HTERT RPE-1 (cell line): Measurements from ENCODE around the gene LEMD2.
"Not testable (repeated sequence)": the region's sequence is repeated elsewhere in the genome, so short reads cannot be mapped to it uniquely, and the experiment has no call there.

Source experiments
- in situ Hi-C: fragments of 300-500 bp; cut with MboI; formaldehyde crosslinking; loops from 4 replicates; pipeline ENCODE4 v1.14.3; 2020; ENCODE audit warnings: low sequenced_read_pairs

Gene LEMD2

GRCh38 chr6:33788694-33789549 lies at the start of gene LEMD2:
TSS of gene LEMD2 (minus strand) at chr6:33789130. CDS start at chr6:33789116, 14 bp downstream.
- in situ Hi-C loops = no loop called here

DNA sequence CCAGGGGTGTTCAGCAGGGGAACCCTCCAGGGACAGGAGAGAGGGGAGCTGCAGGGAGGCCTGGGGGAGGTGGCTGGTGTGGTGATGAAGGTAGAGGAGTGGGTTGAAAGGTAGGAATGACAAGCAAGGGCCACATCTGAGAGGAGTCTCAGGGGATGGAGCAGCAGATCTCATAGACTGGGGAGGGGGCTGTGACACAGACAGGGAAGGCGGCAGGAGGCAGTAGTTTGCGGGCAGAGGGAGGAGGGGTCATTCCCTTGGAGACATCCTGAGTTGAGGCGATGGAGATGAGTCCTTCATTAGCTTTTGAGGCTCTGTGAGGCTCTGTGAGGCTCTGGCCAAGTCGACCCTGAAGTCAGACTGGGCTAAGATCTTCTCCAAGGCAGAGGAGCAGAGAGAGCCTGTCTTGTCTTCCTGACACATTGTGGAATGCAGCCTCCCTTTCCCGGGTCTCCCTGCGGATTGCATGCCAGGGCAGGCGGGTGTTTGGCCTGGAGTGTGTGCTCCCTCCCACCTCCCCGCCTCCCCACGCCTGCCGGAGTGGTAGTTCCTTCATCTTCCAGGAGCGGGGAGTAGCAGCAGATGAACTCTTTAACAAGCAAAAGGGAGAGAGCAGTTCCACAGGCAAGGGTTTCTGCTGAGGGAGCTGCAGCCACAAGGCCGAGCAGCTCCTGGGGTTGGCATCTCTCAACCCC lies 49.2 kb upstream of the LEMD2 start:
- in situ Hi-C loops = no loop called here

GRCh38 chr6:33836806-33837469 lies 48.0 kb upstream of the LEMD2 start:
- in situ Hi-C loops = no loop called here

DNA sequence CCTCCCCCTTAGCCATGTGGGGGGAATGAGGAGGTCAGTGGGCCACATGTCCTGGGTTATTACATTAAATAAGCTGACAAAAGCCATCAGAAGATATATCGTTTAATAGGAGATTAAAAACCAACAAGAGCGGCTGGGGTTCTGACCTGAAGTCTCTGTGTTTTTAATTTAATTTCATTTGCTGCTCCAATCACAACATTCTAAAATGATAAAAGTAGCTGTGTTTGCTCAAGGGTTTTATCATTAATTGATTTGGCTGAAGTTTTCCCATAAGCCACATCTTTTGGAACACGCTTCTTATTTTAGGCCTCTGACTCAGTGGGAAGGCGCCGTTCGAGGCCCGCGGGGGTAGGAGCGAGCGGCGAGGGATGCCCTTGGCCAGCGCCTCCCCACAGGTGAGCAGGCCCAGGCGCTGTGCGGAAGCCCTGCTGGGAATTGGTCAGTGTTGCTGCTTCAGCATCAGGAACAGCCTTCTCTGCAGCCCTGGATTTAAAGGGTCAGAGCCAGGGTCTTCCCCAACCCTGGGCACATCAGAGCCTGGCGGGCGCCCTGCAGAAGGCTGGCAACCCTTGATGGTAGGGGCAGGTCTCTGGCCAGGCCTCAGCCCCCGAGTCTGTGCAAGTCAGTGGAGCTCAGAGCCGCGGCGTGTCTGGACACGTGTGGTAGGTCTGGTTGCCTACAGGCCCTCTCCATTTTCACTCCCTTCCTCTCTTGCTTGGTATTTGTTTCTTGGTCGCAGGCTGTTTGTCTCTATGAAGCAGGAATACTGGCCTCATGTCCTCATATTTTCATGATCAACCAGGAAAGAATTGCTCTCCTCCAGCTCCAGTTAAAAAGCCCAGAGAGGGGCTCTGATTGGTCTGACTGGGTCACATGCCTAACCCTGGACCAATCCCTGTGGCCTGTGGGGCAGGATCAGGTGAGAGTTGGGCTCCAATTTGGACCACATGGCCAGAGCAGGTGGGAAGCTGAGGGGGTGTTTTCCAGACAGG lies 45.8 kb upstream of the LEMD2 start:
- in situ Hi-C loops = no loop called here

DNA sequence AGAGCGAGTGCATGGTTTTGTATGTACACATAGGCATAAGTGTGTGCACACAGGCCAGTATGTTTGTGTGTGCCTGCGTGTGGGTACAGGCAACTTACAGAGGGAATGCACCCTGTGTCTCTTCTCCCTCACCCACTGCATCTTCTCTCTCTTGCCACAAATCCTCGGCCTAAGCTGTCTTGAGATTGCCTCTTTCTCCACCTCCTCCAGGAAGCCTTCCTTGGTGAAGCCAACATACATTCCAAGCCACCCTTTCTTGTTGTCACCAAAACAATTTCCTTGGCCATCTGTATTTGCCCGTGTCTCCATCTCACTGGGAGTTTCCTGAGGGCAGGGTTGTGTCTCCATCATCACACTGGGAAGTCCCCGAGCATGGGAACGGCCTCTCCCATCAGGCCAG lies 44.7 kb upstream of the LEMD2 start:
- in situ Hi-C loops = no loop called here

DNA sequence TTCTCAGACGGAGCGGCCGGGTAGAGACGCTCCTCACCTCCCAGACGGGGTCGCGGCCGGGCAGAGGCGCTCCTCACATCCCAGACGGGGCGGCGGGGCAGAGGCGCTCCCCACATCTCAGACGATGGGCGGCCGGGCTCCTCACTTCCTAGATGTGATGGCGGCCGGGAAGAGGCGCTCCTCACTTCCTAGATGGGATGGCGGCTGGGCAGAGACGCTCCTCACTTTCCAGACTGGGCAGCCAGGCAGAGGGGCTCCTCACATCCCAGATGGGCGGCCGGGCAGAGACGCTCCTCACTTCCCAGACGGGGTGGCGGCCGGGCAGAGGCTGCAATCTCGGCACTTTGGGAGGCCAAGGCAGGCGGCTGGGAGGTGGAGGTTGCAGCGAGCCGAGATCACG lies 43.9 kb upstream of the LEMD2 start:
- in situ Hi-C loops = not testable (repeated sequence)

DNA sequence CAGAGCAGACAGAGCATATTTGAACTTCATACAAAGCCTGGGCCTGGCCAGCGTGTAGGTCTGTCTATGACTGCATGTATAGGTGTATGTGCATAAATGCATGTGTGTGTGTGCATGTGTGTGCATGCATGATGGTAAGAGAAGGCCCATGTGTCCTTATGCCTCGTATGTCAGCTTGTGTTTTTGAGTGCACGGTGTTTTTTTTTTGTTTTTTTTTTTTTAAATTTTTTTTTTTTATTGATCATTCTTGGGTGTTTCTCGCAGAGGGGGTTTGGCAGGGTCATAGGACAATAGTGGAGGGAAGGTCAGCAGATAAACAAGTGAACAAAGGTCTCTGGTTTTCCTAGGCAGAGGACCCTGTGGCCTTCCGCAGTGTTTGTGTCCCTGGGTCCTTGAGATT lies 42.8 kb upstream of the LEMD2 start:
- in situ Hi-C loops = not testable (repeated sequence)

GRCh38 chr6:33830635-33831240 lies 41.8 kb upstream of the LEMD2 start:
- in situ Hi-C loops = no loop called here

DNA sequence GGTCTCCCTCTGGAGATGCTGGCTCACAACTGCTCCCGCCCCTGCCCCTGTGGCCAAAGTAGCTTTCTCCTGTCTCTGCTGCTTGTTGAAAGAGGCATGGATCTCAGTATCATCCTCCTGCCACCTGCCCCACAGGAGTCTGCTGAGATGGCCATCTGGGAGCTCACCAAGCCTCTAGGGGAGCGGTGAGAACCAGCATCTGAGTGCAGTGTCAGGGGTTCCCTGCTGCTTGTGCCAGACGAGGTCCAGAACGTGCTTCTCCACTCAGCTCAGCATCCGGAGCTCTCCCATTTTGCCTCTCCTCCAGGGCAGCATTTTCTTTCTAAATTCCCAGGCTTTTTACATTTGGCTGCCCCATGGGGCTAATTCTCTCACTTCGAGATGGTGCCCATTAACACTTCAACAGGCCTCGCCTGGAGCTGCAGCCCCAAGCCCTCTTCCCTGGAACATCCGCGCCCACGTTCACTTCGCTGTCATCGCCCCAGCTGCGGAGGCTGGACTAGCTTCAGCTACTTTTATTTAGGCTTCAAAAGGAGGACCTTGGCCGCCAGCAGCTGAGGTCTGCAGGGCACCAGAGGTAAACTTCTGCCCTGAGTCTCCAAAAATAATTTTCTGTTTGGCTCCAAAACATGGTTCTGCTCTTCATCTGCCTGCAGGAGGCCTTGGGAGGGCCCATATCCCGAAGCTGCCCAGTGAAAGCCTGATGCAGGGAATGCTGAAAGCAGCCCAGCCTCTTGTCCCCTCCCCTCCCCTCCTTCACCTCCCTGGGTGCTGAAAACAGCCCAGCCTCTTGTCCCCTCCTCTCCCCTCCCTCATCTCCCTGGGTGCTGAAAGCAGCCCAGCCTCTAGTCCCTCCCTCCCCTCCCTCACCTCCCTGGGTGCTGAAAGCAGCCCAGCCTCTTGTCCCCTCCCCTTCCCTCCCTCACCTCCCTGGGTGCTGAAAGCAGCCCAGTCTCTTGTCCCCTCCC lies 40.1 kb upstream of the LEMD2 start:
- in situ Hi-C loops = no loop called here

- in situ Hi-C loops = no loop called here
Observed at GRCh38 chr6:33828452-33828763, 39.5 kb upstream of the LEMD2 start.

- in situ Hi-C loops = no loop called here
Observed at GRCh38 chr6:33827546-33828451, 38.9 kb upstream of the LEMD2 start.

- in situ Hi-C loops = no loop called here
Observed at GRCh38 chr6:33826537-33826936, 37.6 kb upstream of the LEMD2 start.

DNA sequence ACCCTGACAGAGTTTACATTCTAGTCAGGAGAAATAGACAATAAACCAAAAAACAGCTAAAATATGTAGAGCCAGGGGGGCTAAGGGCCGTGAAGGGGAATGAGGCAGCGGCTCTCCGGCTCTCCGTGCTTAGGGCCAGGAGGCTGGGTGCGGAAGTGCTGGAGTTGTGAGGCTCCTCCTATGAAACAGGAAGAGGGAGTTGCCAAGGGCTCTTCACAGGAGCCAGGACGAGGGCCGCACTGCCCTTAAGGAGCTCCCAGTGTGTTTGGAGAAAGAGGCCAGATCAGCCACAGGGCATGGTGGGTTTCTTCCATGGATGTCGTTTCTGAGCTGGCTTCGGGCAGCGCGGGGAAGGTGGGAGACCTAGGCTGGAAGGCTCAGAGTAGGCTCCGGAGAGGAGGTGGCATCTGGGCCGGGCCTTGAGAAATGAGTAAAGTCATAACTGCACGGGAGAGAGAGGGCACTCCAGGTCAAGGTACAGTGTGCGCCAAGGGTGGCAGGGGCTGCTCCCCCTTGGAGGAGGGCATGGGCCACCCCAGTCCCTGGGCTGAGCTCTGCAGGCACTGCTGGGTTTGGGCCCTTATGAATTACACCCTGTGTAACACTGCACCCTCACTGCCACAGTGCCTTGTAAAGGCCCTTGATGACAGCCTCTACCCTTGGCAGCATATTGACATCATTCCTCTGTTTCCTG lies 35.7 kb upstream of the LEMD2 start:
- in situ Hi-C loops = no loop called here

GRCh38 chr6:33823806-33824205 lies 34.9 kb upstream of the LEMD2 start:
- in situ Hi-C loops = no loop called here

DNA sequence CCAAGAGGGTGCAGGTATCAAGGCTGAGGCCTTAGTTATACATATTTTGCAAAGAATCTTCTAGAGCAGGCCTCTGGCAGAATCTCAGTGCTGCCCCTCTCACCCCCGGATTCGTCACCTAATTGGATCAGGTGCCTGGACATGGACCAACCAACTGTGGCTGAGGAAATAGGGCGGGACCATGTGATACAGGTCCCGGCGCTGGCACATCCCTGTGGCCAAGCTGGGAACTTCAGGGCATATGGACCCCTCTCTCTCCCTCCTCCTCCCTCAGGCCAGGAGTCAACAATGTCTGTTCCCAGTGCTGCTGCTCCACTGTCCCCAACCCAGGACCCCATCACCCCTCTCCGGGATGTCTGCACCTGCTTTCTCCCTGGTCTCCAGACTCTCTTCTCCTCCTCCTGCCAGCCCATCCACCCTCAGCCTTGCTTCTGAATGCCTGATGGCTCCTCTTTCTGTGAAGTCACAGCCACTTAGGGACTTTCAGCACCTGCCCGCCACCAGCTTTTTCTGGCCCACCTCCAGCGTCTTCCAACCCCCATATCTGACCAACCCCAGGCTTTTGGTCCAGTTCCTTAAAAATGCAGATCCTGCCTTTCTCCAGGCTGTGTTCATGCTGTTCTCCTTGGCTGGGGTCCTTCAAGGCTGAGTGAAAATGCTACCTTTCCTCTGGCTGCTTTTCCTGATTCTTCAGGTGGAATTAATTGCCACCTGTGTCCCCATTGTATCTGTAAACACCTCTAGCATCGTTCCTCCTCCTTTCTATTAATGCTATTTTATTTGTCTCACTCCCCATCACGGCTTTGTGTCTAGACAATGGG lies 33.9 kb upstream of the LEMD2 start:
- in situ Hi-C loops = no loop called here

- in situ Hi-C loops = no loop called here
Observed at GRCh38 chr6:33820784-33821520, 32.0 kb upstream of the LEMD2 start.
